ENCODE measurements around the gene SNHG17. TPM values are rescaled to one million over a fixed set of nuclear protein-coding genes. Genes with fewer than 3 reads are reported as not detected.

SNHG17 gene
- total and polyA plus RNA-seq, 2 of the 4 experiments (the other 2 are of a cell fraction): 5.4 to 38.2 TPM

- Histone ChIP-seq H3K56ac (ENCODE audit: extremely low read depth, insufficient read depth, low read length) (no peak overlapping the region), H3K9me3 (ENCODE audit: control insufficient read depth, insufficient read depth, low read length) (no peaks in the 10 kb centered on the region), H4K91ac (ENCODE audit: insufficient read depth, low read depth, low read length) (no peak overlapping the region), H3K27ac (ENCODE audit: insufficient read depth, low read length) (no peak overlapping the region), H4K20me1 (ENCODE audit: insufficient read depth, low read length) (no peaks in the 10 kb centered on the region), H3K23ac (ENCODE audit: low read depth, low read length) (no peak overlapping the region), H2AFZ (replicated peaks; ENCODE audit: low read length, poor library complexity) (no peak overlapping the region), H2BK5ac (ENCODE audit: low read depth, low read length, poor library complexity, severe bottlenecking) (no peak overlapping the region), H3K14ac (replicated peaks; ENCODE audit: low read depth, low read length) (no peak overlapping the region), H3K18ac (ENCODE audit: low read depth, low read length) (no peak overlapping the region), H3K79me1 (ENCODE audit: low read depth in 1 of 2, low read length in 2 of 2) (no peaks in the 10 kb centered on the region), H2AK5ac (ENCODE audit: low read depth, low read length) (no peak overlapping the region), H3K27me3 (ENCODE audit: control insufficient read depth, insufficient read depth, low read length) (peaks cover 38% of the 10 kb centered on the region), H4K5ac (ENCODE audit: low read depth, low read length) (no peak overlapping the region), H3K9ac (ENCODE audit: low read depth, low read length) (no peak overlapping the region), H3K4me3 (ENCODE audit: insufficient read depth, low read depth, low read length) (no peak overlapping the region), H2BK20ac (ENCODE audit: low read depth, low read length) (no peak overlapping the region), H3K4ac (ENCODE audit: low read depth, low read length) (no peak overlapping the region), H2AK9ac (replicated peaks; ENCODE audit: low read depth, low read length, poor library complexity) (no peak overlapping the region), H3K4me2 (ENCODE audit: low read depth, low read length) (no peak overlapping the region), H3K36me3 (ENCODE audit: control insufficient read depth, insufficient read depth, low read length) (no peaks in the 10 kb centered on the region), H3K9me1 (ENCODE audit: insufficient read depth, low read length) (no peaks in the 10 kb centered on the region), H3K4me1 (ENCODE audit: control insufficient read depth, insufficient read depth, low read length) (no peaks in the 10 kb centered on the region), H2BK120ac (ENCODE audit: low read depth, low read length) (no peak overlapping the region), H2BK15ac (ENCODE audit: low read depth, low read length) (no peak overlapping the region), H4K8ac (ENCODE audit: low read depth in 2 of 2, low read length in 2 of 2) (no peak overlapping the region)
- in situ Hi-C loops (cut with MboI; ENCODE audit: low sequenced_read_pairs) (loop anchor here (25.0 kb wide), 1 partner anchor 1115 kb away; the partner anchor contains the start of gene GHRH), intact Hi-C loops (cut with micrococcal nuclease) (no loop called here), dilution Hi-C loops (cut with HindIII; ENCODE audit: low sequenced_read_pairs, unreplicated experiment) (no loop called here)
- no TSS peak for BruUV-seq (replicated peaks)
- no peak for DNase-seq
- ChIA-PET POLR2A (ENCODE audit: unreplicated experiment) (no interaction called here), CTCF (no interaction called here)
- no peak for ATAC-seq (ENCODE audit: low read depth)
- TF ChIP-seq NFE2L2 (IDR thresholded peaks at IDR 0.05; ENCODE audit: low read depth, low read length): no peak
- no peak for TF ChIP-seq RFX5 (IDR thresholded peaks at IDR 0.05; ENCODE audit: low read depth, low read length)
- TF ChIP-seq MAFK (IDR thresholded peaks at IDR 0.05; ENCODE audit: low read depth, low read length): no peak
- no peak for TF ChIP-seq ELK1 (IDR thresholded peaks at IDR 0.05; ENCODE audit: borderline replicate concordance, low read depth, low read length)
- TF ChIP-seq MAZ (IDR thresholded peaks at IDR 0.05; ENCODE audit: borderline replicate concordance, low read depth, low read length): no peak
- TF ChIP-seq SMC3 (IDR thresholded peaks at IDR 0.05; ENCODE audit: low read depth, low read length): no peak
- TF ChIP-seq FOS (IDR thresholded peaks at IDR 0.05; ENCODE audit: low read depth, low read length): no peak
- TF ChIP-seq CEBPB (IDR thresholded peaks at IDR 0.05; ENCODE audit: low read depth, low read length): no peak
- TF ChIP-seq RAD21 (IDR thresholded peaks at IDR 0.05; ENCODE audit: low read length): no peak
- TF ChIP-seq USF2 (IDR thresholded peaks at IDR 0.05; ENCODE audit: low read depth, low read length): no peak
- no peak for TF ChIP-seq CHD1 (IDR thresholded peaks at IDR 0.05; ENCODE audit: low read depth, low read length)
- TF ChIP-seq MXI1 (IDR thresholded peaks at IDR 0.05; ENCODE audit: borderline replicate concordance, low read depth, low read length): no peak
- TF ChIP-seq POLR2A (IDR thresholded peaks at IDR 0.05; ENCODE audit: low read depth, low read length): no peak
- WGBS, 2 experiments (ENCODE audit: extremely low coverage in 2 of 2, insufficient read length in 1 of 2): 81% methylated on average over 4 of the region's 11 CpGs; no CpG with 5 or more reads in 1 of the 2 experiments
Measured at GRCh38 chr20:38377039-38377685, 58.0 kb downstream of the SNHG17 start.
